Fibroblast of lung (primary cell): ENCODE measurements around the gene MAGEA4. TPM values are rescaled to one million over a fixed set of nuclear protein-coding genes. Genes with fewer than 3 reads are reported as not detected.

Source experiments
- DNase-seq, 2 donors: peaks; one replicate each; pipeline versions ENCODE4 v3.0.0 to v3.0.0-alpha.2; 2010; ENCODE audit warnings: low read depth in 2 of 2
- H2AFZ ChIP-seq: 2 replicates; pipeline ENCODE4 v1.5.1; 2012; ENCODE audit warnings: low read length, control low read depth, inconsistent platforms
- H3K27ac ChIP-seq: 2 replicates; pipeline ENCODE4 v1.5.1; 2011; ENCODE audit warnings: low read length, control low read depth; ENCODE audit not compliant: insufficient read depth
- H3K27me3 ChIP-seq: 2 replicates; pipeline ENCODE4 v1.5.1; 2011; ENCODE audit warnings: mild to moderate bottlenecking, low read length; ENCODE audit not compliant: control insufficient read depth, insufficient read depth
- H3K36me3 ChIP-seq: 2 replicates; pipeline ENCODE4 v1.5.1; 2011; ENCODE audit warnings: low read length; ENCODE audit not compliant: control insufficient read depth, insufficient read depth
- H3K4me1 ChIP-seq: 2 replicates; pipeline ENCODE4 v1.5.1; 2011; ENCODE audit warnings: low read length; ENCODE audit not compliant: control insufficient read depth, insufficient read depth; ENCODE audit errors: extremely low read depth
- H3K4me2 ChIP-seq: 2 replicates; pipeline ENCODE4 v1.5.1; 2011; ENCODE audit warnings: low read length, control low read depth; ENCODE audit not compliant: insufficient read depth; ENCODE audit errors: extremely low read depth
- H3K4me3 ChIP-seq, 4 experiments: fragments of 200-600 bp in 1 of 4; sonication (generic) in 1 of 4; replicated peaks in 1 of 4; 2 replicates each; pipeline ENCODE4 v1.5.1; 2011 to 2016; ENCODE audit warnings: low read length in 4 of 4, low read depth in 3 of 4, mild to moderate bottlenecking in 3 of 4, control low read depth in 2 of 4, inconsistent platforms in 1 of 4, mixed read lengths in 1 of 4; ENCODE audit not compliant: insufficient read depth in 1 of 4; ENCODE audit errors: control extremely low read depth in 1 of 4
- H3K79me2 ChIP-seq: 2 replicates; pipeline ENCODE4 v1.5.1; 2012; ENCODE audit warnings: mild to moderate bottlenecking, low read length, inconsistent platforms; ENCODE audit not compliant: control insufficient read depth, insufficient read depth
- H3K9ac ChIP-seq: 2 replicates; pipeline ENCODE4 v1.5.1; 2011; ENCODE audit warnings: mild to moderate bottlenecking, low read length, control low read depth; ENCODE audit not compliant: insufficient read depth
- H3K9me3 ChIP-seq: 2 replicates; pipeline ENCODE4 v1.5.1; 2012; ENCODE audit warnings: low read depth, low read length; ENCODE audit not compliant: control insufficient read depth, insufficient read depth
- H4K20me1 ChIP-seq: 2 replicates; pipeline ENCODE4 v1.5.1; 2011; ENCODE audit warnings: low read length; ENCODE audit not compliant: control insufficient read depth, insufficient read depth; ENCODE audit errors: extremely low read depth
- CTCF ChIP-seq, 2 donors: IDR thresholded peaks in 1 of 2; conservative IDR thresholded peaks in 1 of 2; 1 replicate in 1 of 2; 2 replicates in 1 of 2; pipeline ENCODE4 v1.5.1; 2011 to 2012; ENCODE audit warnings: low read length in 2 of 2, control low read depth in 1 of 2, inconsistent platforms in 1 of 2, low read depth in 1 of 2, mild to moderate bottlenecking in 1 of 2
- EZH2 ChIP-seq: IDR thresholded peaks from 2 replicates; pipeline ENCODE4 v1.5.1; 2012; ENCODE audit warnings: low read length, control low read depth, mild to moderate bottlenecking; ENCODE audit errors: missing control alignments
- polyA plus RNA-seq, 2 donors: library from polyadenylated mRNA; depleted of rRNA in 1 of 2; stranded (reverse) in 1 of 2; unstranded in 1 of 2; fragments of >200 nt; gene quantifications; 2 replicates each; pipeline ENCODE4 v1.2.1, GENCODE V29; 2011 to 2012; ENCODE audit warnings: missing spikeins in 1 of 2
- total RNA-seq: library from RNA; depleted of rRNA; stranded (reverse); fragments of >200 nt; gene quantifications from 2 replicates; pipeline ENCODE4 v1.2.1, GENCODE V29; 2014

MAGEA4 gene
- total and polyA plus RNA-seq, 2 donors (not counting 1 experiment from before 2014, with no cell fraction given): not detected

GRCh38 chrX:151962034-151962433 is 49.3 kb downstream of the MAGEA4 start:
- Histone ChIP-seq H3K36me3 (no peaks in the 10 kb centered on the region), H3K9ac (no peak overlapping the region), H2AFZ (no peak overlapping the region), H3K4me2 (no peak overlapping the region), H3K4me1 (no peaks in the 10 kb centered on the region), H3K9me3 (no peaks in the 10 kb centered on the region), H3K27ac (no peak overlapping the region), H3K4me3 (no peak overlapping the region), H4K20me1 (no peaks in the 10 kb centered on the region), H3K79me2 (no peaks in the 10 kb centered on the region), H3K27me3 (no peaks in the 10 kb centered on the region)
- no peak for TF ChIP-seq EZH2
- TF ChIP-seq CTCF (conservative IDR thresholded peaks at IDR 0.05 in 1 of 2, IDR thresholded peaks at IDR 0.05 in 1 of 2; ENCODE audit: low read depth in 1 of 2, low read length in 2 of 2): no peak
- no peak for DNase-seq

DNA sequence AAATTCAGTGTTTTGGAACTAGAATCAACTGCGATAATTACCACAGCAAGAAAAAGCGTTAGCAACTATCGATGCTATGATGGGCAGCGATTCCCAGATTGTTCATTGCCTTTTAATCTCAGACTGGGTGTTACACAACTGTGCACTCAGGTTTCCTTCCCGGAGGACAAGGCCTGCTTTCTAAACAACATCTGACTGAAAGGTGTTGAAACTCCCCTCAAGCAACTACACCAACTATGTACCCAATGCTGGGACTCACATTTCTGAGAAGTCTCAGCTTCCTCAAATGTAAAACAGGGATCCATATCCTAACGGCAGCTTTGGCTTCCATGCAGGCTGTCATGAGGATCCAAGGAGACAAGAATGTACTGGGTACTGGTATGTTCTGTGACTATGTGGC is 53.5 kb downstream of the MAGEA4 start:
- no peak for TF ChIP-seq CTCF (conservative IDR thresholded peaks at IDR 0.05 in 1 of 2, IDR thresholded peaks at IDR 0.05 in 1 of 2; ENCODE audit: low read depth in 1 of 2, low read length in 2 of 2)
- no peak for TF ChIP-seq EZH2
- no peak overlapping the region for H3K27ac ChIP-seq

GRCh38 chrX:151970027-151970426 is 57.3 kb downstream of the MAGEA4 start:
- no peak overlapping the region for H3K4me3 ChIP-seq
- H4K20me1 ChIP-seq: no peaks in the 10 kb centered on the region
- no peak overlapping the region for H3K27ac ChIP-seq
- no peaks in the 10 kb centered on the region for H3K36me3 ChIP-seq
- no peak for TF ChIP-seq CTCF (conservative IDR thresholded peaks at IDR 0.05 in 1 of 2, IDR thresholded peaks at IDR 0.05 in 1 of 2; ENCODE audit: low read depth in 1 of 2, low read length in 2 of 2)
- TF ChIP-seq EZH2: no peak
- DNase-seq: no peak
- no peak overlapping the region for H2AFZ ChIP-seq
- H3K4me2 ChIP-seq: no peak overlapping the region
- no peaks in the 10 kb centered on the region for H3K4me1 ChIP-seq
- no peak overlapping the region for H3K9ac ChIP-seq
- H3K27me3 ChIP-seq: no peaks in the 10 kb centered on the region
- no peaks in the 10 kb centered on the region for H3K9me3 ChIP-seq
- no peaks in the 10 kb centered on the region for H3K79me2 ChIP-seq

More for the DNA sequence above, 53.5 kb downstream of the MAGEA4 start:
- DNase-seq: no peak
- H3K9ac ChIP-seq: no peak overlapping the region
- H3K27me3 ChIP-seq: no peaks in the 10 kb centered on the region
- no peak overlapping the region for H2AFZ ChIP-seq
- no peaks in the 10 kb centered on the region for H4K20me1 ChIP-seq
- H3K9me3 ChIP-seq: no peaks in the 10 kb centered on the region
- H3K36me3 ChIP-seq: no peaks in the 10 kb centered on the region
- H3K4me1 ChIP-seq: no peaks in the 10 kb centered on the region
- H3K4me2 ChIP-seq: no peak overlapping the region
- no peaks in the 10 kb centered on the region for H3K79me2 ChIP-seq
- H3K4me3 ChIP-seq: no peak overlapping the region
